Activated T-helper 1 cell treated with Interleukin-2 at 50 U/mL for 16 hours (primary cell): ENCODE data around the gene PCYOX1L.

Source experiments
- DNase-seq: peaks from one replicate; pipeline ENCODE4 v3.0.0-alpha.2; 2020; ENCODE audit warnings: low read depth

PCYOX1L gene

DNA sequence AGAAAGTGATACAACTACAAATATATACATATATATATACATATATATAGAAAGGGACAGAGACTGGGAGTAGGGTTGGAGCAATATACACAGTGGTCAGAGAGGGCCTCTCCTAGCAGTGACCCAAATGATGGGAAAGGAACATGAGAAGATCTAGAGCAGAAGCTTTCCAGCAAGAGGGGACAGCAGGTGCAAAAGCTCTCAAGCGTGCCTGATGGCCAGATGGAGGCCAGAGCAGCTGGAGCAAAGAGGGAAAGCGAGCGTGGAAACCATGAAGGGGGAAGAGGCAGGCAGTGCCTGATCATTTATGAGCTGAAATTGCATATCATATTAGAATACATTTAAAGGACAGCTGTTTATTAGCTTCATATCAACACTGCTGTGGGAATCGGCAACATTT lies 20.1 kb upstream of the PCYOX1L start:
- DNase-seq: no peak

DNA sequence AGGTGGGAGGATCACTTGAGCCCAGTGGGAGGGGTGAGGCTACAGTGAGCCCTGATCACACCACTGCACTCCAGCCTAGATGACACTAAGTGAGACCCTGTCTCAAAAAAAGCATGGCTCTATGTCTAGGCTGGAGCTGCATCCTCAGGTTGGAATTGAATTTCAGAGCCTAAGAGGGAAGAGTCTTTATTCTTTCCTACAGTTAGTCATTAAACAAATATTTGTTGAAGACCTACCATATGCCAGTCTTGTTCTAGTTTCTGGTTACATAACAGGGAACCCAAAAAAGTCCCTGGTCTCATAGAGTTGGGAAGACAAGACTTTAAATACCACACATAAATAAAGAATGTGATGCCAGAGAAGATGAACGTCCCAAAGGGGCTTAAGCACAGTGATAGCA lies 19.5 kb upstream of the PCYOX1L start:
- DNase-seq: no peak

DNA sequence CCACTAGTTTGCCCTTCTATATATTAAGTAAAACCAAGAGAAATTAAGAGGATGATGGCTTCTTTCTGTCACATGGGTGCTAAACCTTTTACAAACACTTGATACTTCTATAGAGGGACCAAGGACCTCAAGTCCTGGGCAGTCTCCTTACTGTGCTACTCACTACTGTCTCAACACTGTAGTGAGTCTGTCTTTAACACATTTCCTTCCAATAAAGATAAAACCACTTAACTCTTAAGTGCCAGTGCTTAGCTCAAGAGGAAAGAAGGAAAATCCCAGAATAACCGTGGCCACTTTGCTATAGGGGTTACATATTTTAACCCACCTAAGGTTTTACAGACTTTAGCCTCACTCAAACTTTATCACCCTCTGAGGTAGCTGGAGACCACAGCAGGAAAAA lies 16.9 kb upstream of the PCYOX1L start:
- DNase-seq: no peak

DNA sequence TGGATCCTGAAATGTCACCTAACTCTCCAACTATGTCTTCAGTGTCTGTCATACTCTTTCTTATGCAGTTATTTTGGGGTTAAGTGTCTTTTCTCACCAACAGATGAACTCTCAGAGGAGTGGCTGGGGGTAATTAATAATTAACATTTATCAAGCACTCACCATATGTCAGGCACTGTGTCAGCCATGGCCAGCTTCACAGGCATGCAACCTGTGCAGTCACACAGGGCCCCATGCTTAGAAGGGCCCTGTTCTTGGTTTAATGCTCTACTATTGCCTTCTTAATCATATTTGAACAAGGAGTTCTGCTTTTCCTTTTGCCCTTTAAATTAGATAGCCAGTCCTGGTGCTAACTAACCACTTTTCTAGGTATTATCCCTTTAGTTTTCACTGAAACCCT lies 16.0 kb upstream of the PCYOX1L start:
- no peak for DNase-seq

DNA sequence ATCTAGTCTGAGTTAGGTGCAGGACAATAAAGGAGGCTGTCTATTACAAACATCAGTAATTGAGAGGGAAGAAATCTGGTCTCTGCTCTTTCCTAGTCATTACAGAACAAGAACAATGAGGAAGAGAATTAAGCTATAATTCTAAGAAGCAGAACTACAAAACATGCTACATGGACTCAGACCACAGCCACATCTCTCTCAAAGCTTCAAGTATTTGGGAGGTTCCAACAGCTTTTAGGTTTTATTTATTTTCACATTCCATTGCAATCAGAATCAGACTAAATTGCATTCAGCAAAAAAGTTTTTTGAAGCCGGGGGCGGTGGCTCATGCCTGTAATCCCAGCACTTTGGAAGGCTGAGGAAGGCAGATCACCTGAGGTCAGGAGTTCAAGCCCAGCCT lies 13.7 kb upstream of the PCYOX1L start:
- no peak for DNase-seq

DNA sequence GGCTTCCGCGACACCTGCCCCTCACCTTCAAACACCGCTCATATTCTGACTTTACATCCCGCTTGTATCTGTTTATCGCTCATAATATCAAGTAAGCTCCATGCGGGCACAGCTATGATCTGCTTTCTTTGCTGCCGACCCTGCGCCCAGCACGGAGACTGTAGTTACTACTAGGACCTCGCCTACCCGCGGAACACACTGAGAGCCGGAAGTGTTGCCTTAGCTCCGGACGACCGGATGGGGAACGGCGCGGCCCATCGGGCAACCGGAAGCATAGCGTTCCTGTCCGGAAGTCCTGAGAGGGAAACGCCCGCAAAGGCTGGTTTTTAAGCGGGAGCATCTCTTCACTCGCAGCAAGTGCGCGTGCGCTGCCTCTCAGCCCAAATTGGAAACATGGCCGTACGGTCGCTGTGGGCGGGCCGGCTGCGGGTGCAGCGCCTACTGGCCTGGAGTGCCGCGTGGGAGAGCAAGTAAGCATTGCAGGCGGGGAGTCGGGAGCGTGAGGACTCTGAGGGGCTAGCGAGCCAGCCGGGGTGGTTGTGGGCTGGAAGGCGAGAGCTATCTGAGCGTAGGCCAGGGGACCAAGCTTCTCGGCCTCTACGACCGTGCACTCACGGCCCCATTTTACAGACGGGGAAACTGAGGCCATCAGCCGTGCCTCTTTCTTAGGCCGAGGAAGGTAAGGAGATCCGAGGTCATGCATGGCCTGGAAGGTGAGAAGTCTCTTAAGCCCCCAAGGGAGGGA lies 12.5 kb upstream of the PCYOX1L start, which contains the start of gene GRPEL2:
TSS of gene GRPEL2 (plus strand) at position 353 of the 745 bp plus-strand sequence. CDS start at position 394, 41 bp downstream.
- peak; percentile 80 for DNase-seq

- DNase-seq: no peak
Observed at GRCh38 chr5:149345892-149346222, 12.0 kb upstream of the PCYOX1L start.

DNA sequence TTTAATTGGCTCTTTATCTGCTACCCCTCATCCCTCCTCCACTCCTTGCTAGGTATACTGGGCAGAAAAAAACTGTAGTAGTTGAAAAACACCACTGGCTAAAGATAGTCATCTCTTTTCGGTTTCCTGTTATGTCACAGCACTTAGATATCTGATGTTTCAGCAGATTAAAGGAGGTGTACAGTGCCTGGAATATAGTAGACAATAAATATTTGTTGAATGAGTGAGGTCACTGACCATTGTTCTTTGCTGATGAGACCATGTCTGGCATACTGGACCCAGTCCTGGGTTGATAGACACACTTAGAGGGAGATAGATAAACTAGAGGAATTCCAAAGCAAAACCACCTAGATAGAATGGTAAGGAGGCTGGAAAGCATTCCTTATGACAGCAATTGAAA lies 9.3 kb upstream of the PCYOX1L start:
- DNase-seq: no peak

GRCh38 chr5:149349382-149349781 lies 8.5 kb upstream of the PCYOX1L start:
- DNase-seq: no peak

DNA sequence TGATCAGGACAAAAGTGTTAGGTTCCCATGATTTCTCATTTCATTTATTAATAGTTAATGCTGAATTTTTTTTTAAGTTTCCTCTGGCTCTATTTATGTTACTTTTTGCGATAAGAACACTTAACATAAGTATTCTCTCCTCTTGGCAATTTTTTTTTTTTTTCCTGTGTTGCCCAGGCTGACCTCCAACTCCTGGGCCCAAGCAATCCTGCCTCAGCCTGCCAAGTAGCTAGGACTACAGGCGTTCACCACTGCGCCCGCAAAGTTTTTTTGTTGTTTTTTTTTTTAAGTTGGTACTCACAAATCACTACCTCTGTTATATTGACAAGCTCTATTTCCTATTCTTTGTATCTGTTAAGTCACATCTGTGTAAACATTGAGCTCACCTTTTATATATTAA lies 5.7 kb upstream of the PCYOX1L start:
- no peak for DNase-seq

DNA sequence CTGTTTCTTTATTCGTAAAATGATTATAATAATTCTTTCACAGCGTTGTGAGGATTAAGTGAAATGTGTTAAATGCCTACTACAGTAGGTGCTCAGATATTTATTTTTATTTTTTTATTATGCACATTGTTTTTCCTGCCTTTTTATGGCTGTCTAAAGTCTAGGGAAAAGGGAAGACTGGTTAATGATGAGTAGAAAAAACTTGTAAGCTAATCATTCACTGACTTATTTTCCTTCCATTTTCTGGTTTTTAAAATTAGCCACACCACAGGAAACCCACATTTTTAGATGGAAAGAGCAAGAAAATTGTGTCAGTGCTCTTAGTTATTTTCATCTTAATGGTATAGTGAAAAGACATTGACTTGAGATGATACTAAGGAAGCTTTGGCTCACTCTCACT lies 3.9 kb upstream of the PCYOX1L start:
- DNase-seq: no peak

DNA sequence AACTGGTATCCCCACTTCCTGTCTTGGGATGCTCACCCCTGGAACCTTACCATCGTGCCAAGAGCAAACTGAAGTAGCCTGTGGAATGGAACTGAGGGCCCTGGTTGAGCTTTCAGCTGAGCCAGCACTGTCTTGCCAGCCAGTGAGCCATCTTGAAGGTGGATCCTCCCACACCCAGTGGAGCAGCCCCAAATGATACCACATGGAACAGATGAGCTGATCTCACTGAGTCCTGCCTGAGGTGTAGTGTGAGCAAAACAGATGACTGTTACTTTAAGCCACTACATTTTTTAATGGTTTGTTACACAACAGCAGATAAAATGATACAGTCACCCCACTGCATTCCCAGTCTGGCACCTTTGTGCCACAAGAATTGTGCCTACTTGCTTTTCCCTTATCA lies 2.2 kb upstream of the PCYOX1L start:
- DNase-seq: no peak

DNA sequence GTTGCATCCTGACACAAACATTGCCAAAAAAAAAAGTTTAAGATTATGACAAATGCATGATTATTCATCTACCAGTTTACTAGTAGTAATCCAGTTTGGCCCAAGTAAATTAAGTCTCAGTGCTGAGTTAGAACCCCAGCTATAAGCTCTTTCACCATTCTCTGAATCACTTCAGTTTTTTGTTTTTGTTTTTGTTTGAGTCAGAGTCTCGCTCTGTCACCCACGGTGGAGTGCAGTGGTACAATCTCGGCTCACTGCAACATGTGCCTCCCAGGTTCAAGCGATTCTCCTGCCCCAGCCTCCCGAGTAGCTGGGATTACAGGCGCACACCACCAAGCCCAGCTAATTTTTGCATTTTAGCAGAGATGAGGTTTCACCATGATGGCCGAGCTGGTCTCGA lies 1.5 kb upstream of the PCYOX1L start:
- DNase-seq: no peak

DNA sequence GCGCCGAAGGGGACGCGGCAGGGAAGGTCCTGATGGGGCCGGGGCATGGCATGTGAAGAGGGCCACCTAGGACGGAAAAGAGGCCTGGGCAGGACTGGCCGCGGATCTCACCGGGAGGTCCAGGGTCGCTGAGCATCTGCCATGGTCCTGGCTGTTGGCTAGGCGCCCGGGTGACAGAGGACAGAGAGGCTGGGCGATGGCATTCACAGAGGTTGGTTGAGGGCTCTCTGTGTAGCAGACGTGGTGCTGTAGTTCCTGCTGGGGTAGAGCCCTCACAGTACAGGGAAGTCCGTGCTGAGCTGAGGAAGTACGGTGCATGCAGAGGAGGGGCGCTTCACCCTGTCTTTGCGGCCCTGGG lies 427 bp downstream of the PCYOX1L start:
- peak; percentile 10 for DNase-seq

GRCh38 chr5:149358868-149359495 lies 1.1 kb downstream of the PCYOX1L start:
- no peak for DNase-seq

DNA sequence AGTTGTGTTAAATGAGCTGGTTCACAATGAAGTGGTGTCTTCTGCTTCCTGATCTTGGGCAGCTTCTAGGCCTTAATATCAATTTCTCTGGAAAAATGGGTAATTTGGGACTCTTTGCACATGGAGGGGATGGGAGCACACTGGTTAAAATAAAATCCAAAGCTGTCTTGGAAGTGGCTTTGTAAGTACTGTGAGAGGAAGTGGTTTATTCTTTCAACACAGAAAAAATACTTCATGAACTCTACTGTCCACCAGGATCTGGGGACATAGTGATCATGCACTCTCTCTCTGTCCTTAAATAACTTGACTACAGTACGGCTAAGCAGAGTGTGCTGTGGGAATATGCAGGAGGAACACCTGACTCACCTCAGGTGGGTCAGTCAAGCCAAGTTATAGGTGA lies 2.4 kb downstream of the PCYOX1L start:
- DNase-seq: no peak

DNA sequence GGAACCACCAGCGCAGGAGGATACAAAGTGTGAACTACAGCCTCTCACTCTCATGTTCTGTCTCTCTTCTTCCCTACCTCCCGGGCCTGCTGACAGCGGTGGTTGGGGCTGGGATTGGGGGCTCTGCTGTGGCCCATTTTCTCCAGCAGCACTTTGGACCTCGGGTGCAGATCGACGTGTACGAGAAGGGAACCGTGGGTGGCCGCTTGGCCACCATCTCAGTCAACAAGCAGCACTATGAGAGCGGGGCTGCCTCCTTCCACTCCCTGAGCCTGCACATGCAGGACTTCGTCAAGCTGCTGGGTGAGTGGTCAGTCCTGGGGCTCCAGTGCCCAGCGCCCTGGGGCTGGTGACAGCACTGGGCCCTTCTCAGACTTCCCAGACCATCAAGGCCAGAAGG lies 4.7 kb downstream of the PCYOX1L start:
- no peak for DNase-seq

DNA sequence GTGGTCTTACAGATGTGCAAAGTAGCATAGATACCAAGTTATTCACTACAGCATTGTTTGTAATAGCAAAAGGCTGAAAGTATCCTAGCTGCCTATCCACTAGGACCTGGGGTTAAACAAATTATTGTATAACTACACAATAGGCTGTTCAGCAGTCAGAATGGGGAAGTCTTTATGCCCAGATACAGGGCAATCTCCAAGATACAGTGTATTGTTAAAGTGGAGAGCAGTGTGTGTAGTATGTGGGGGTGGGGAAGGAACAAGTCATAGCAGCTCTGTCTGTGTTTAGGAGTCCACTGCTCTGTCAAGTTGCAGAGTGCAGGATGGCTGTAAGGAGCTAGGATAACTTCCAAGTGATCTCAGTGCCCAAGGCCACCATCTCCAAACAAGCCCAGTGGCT lies 5.5 kb downstream of the PCYOX1L start:
- no peak for DNase-seq

DNA sequence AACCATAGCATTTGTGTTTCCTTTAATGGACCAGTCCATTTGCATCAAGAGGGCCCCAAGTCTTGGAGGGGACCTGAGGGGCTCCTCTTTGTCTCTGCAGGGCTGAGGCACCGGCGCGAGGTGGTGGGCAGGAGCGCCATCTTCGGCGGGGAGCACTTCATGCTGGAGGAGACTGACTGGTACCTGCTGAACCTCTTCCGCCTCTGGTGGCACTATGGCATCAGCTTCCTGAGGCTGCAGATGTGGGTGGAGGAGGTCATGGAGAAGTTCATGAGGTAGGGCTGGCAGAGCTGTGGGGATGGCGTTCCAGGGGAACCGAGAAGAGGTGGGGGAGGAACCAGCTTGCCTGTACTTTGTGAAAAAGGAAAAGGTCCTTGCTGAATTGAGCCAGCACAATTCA lies 6.1 kb downstream of the PCYOX1L start:
- no peak for DNase-seq

GRCh38 chr5:149364719-149365118 lies 6.9 kb downstream of the PCYOX1L start:
- no peak for DNase-seq

DNA sequence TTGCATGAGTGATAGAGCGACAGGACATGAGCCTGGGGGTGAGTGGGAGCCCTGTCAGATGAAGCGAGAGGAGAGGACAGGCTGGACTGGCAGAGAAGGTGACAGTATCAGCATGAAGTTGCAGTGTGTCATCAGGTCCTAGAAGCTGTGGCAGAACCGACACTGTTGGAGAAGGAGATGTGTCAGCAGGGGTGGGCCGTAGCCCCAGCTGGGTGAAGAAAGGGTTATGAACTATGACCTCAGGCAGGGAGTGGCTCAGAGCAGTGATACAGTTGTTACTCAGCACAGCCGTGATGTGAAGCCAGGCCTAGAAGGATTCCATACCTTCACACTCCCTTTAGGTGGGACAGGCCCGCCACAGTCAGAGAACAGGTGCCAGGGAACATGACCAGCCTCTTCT lies 7.6 kb downstream of the PCYOX1L start:
- no peak for DNase-seq

DNA sequence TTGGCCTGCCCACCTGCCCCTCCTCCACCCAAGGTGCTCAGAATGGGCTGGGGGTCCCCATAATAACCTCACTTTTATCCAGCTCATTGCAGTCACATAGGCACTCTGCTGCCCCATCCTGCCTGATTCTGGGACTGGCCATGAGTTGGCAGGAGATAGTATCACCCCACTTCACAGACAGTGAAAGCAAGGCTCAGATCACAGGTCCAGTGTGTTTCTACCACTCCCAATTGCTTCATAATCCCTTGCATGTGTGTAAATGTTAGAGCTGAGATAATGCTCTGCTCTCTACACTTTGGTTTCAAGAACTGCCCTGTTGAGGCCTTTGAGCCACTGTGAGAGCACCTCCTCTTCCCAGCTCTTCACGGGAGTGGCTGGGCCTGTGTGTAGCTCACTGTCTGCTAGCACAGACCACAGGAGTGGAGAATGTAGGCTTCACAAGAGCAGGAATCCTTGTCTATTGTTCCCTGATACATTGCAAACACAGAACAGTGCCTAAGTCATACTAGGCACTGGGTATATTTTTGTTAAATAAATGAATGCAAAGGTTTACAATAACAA lies 8.4 kb downstream of the PCYOX1L start:
- DNase-seq: no peak

- DNase-seq: peak; percentile 4
Observed at GRCh38 chr5:149367249-149367971, 9.6 kb downstream of the PCYOX1L start.
